ENCODE results near the gene STUM. TPM values are rescaled to one million over a fixed set of nuclear protein-coding genes. Genes with fewer than 3 reads are reported as not detected.

STUM gene
- total RNA-seq, 1 donor from 2014 or later = 0.34 TPM

GRCh38 chr1:226655251-226656163 is 106.9 kb downstream of the STUM start:
- DNase-seq = no peak

DNA sequence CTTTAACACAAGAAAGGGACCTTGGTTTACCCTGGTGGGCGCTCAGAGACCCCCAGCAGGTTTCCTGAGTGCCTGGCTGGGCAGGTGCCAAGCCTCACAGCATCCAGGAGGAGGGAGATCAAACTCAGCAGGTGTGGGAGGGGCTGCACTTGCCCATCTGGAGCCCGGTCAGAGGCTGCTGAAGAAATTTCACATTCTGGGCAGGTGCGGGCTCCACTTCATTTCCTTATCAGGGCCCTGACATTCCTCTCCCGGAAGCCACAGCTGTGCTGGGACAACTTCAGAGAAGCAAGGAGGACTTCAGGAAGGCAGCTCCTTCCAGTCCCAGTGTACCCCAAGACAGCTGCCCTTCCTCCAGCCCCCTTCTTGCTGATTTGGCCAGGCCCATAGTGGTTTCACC is 107.6 kb downstream of the STUM start:
- DNase-seq = no peak

GRCh38 chr1:226656601-226657277 is 108.2 kb downstream of the STUM start:
- DNase-seq = peak; percentile 60

GRCh38 chr1:226657895-226658545 is 109.5 kb downstream of the STUM start:
- DNase-seq = no peak

- DNase-seq = no peak
These were observed 110.1 kb downstream of the STUM start for GRCh38 chr1:226658546-226659125.

Other genes with a start within 250 kb of the STUM start
- 5.8 and 8.0 TPM in 2 replicates for gene LIN9, start 239.6 kb upstream of the STUM start, total RNA-seq
- gene PARP1, start 140.7 kb upstream of the STUM start, total RNA-seq = 126 and 190 TPM in 2 replicates
- 36.9 TPM in 2 replicates for gene ITPKB, start 190.5 kb downstream of the STUM start, total RNA-seq